GM12872 (cell line): ENCODE data around the gene TLCD5.

Source experiments
- TF ChIP-seq, protein P1 (sequence below): IDR thresholded peaks from 3 replicates; pipeline ENCODE4 v1.5.1; 2011; ENCODE audit warnings: low read depth, mild to moderate bottlenecking, low read length, moderate library complexity; ENCODE audit not compliant: insufficient read depth

Gene TLCD5

DNA sequence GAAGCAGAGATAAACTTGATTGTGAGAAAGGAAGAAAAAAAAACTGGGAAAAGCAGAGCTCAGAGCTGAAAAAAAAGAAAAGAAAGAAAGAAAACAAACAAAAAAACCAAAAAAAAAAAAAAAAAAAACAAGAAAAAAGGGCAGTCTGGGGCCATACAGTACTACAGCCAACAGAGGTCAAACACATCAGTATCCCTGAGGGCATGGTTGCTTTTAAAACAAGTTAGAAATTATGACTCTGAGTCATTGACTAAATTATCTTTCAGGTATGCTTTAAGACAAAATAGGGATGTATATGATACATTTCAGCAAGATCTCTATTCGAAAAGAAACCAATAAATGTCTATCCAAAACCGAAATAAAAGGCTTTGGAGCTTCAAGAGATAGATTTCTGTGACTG lies 37.1 kb upstream of the TLCD5 start:
- TF ChIP-seq, protein P1, sequence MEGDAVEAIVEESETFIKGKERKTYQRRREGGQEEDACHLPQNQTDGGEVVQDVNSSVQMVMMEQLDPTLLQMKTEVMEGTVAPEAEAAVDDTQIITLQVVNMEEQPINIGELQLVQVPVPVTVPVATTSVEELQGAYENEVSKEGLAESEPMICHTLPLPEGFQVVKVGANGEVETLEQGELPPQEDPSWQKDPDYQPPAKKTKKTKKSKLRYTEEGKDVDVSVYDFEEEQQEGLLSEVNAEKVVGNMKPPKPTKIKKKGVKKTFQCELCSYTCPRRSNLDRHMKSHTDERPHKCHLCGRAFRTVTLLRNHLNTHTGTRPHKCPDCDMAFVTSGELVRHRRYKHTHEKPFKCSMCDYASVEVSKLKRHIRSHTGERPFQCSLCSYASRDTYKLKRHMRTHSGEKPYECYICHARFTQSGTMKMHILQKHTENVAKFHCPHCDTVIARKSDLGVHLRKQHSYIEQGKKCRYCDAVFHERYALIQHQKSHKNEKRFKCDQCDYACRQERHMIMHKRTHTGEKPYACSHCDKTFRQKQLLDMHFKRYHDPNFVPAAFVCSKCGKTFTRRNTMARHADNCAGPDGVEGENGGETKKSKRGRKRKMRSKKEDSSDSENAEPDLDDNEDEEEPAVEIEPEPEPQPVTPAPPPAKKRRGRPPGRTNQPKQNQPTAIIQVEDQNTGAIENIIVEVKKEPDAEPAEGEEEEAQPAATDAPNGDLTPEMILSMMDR, result no peak

DNA sequence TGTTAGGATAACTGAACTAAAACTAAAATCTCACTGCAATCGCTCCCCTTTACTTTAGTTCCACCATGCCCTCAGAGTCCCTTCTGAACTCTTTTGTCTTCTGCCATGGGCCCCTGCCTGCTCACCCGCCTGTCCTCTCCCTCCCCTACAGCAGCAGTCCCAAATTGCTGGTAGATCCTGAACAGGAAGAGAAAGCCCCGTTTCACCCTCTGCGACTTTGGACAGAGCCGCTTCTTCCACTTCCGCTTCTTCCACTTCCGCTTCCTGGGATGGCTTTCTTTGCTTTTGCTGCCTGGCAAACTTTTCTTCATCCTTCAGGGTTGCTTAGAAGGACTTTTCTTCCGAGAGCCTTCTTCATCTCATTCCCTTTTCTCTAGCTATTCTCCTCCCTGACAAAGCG lies 35.7 kb upstream of the TLCD5 start:
- TF ChIP-seq, protein P1, result no peak

DNA sequence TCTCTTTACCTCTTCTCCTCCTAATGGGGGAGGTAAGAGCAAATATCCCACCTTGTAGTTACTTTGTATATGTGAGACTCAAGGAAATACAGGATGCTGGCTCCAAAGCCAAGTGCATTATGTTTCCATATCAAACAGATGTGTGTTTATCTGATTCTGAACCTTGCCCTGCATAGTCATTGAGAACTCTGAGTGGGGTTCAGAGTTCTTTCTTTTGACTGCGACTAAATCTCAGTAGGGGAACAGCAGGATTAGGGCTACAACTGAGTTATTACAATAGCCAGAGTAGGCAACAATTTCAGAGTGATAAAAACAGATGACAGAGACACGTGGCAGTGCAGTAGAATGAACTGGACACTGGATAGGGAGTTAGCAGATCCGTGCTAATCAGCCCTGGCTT lies 34.1 kb upstream of the TLCD5 start:
- TF ChIP-seq, protein P1, result no peak

DNA sequence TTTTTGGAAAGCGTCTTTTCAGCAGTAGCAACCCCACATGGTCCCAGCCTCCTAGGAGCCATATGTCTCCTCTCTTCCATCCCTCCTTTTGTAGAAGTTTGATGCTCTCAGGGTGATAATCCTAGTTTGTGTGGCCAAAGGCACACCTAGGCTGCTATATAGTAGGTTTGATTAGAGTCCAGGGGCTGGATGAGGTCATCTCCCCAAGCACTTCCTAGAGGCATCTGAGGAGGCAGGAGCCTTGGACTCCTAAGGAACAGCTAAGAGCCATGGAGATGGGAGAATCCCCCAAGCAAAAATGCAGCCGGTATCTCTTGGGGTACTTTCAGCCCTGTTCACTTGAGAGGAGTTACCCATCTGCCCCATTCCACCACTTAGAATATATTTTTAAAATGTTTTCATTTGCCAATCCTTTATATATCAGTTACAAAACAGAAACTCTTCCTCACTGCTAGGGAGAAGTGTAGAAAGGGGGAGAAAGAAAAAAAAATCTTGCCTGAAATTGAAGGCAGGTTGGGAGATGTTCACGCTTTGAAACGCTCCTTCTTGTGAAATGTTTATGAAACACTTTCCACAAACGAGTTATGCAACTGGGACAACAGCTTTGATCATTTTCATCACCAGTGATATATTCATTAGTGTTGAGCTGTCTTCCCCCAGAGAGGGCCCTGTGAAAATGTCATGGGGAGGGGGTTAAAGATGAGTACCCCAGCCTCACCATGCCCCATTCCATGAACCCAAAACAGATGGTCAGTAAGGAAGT lies 31.9 kb upstream of the TLCD5 start:
- TF ChIP-seq, protein P1, result no peak

DNA sequence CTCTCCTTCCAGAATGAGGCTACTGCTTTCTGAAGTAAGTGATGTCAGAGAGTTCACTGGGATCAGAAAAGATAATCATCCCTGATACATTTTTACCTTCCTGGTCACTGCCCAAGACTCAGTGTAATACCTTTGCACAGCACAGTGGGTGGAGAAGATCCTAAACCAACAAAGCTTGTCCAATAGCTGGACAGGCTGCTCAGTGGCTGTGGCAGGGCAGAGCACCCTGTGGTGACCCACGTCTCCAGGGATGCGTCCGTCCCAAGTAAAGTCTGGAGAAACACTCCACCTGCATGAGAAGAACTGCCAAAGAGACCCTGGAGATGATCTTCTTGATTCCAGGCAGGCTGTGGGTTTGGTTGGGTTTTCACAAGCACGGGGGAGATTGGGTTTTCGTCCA lies 31.0 kb upstream of the TLCD5 start:
- TF ChIP-seq, protein P1, result no peak

DNA sequence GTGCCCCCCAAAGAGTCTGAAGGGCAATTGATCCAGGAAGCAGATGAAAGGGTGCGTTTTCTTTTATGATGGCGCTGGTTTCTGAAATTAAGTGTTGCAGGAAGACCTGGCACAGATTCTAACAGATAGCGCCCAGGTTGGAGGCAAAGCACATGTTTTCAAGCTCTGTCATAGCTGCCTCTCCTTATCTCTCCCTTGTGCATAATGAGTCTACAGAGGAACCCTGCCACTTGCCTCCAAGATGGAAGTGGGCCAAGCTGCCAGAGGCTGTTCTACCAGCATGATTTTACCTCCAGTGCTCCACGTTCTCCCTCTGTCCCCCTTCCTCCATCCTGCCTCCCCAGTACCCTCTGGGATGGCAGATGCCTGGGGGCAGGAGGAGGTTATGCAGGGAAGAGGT lies 30.0 kb upstream of the TLCD5 start:
- TF ChIP-seq, protein P1, result no peak

DNA sequence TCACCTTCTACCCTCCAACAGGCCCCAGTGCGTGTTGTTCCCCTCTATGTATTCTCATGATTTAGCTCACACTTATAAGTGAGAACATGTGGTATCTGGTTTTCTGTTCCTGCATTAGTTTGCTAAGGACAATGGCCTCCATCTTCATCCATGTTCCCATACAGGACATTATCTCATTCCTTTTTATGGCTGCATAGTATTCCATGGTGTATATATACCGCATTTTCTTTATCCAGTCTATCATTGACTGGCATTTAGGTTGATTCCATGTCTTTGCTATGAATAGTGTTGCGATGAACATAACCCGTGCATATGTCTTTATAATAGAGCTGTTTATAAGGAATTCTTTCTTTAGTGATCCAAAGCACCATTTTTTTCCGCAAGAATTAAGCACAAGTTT lies 28.5 kb upstream of the TLCD5 start:
- TF ChIP-seq, protein P1, result no peak
